HEK293 (cell line): ENCODE measurements around the gene AMER2.

ENCODE experiments used
- MEIS1 ChIP-seq: sonication (generic); formaldehyde crosslinking; IDR thresholded peaks from 2 replicates; pipeline ENCODE4 v1.8.1; 2022; ENCODE audit warnings: missing genetic modification reagents, mild to moderate bottlenecking, borderline replicate concordance
- ZFP69B ChIP-seq: fragments of 450-650 bp; formaldehyde crosslinking; IDR thresholded peaks from 2 replicates; pipeline ENCODE4 v1.5.1; 2016; ENCODE audit warnings: missing biosample characterization, missing genetic modification characterization
- ZNF146 ChIP-seq: fragments of 450-650 bp; formaldehyde crosslinking; IDR thresholded peaks from 2 replicates; pipeline ENCODE4 v1.5.1; 2016; ENCODE audit warnings: missing biosample characterization, missing genetic modification characterization
- ZNF416 ChIP-seq: fragments of 450-650 bp; formaldehyde crosslinking; IDR thresholded peaks from 2 replicates; pipeline ENCODE4 v1.5.1; 2016; ENCODE audit warnings: missing biosample characterization, missing genetic modification characterization
- TF ChIP-seq, protein P1 (sequence below): fragments of 450-650 bp; formaldehyde crosslinking; IDR thresholded peaks from 2 replicates; pipeline ENCODE4 v1.5.1; 2016; ENCODE audit warnings: missing biosample characterization, missing genetic modification characterization

- TF ChIP-seq ZNF146 (tag by site-specific recombination) (no peak), ZNF416 (tag by site-specific recombination) (no peak), MEIS1 (CRISPR knock-in tag) (no peak), ZFP69B (tag by site-specific recombination) (no peak)
- TF ChIP-seq, protein P1, sequence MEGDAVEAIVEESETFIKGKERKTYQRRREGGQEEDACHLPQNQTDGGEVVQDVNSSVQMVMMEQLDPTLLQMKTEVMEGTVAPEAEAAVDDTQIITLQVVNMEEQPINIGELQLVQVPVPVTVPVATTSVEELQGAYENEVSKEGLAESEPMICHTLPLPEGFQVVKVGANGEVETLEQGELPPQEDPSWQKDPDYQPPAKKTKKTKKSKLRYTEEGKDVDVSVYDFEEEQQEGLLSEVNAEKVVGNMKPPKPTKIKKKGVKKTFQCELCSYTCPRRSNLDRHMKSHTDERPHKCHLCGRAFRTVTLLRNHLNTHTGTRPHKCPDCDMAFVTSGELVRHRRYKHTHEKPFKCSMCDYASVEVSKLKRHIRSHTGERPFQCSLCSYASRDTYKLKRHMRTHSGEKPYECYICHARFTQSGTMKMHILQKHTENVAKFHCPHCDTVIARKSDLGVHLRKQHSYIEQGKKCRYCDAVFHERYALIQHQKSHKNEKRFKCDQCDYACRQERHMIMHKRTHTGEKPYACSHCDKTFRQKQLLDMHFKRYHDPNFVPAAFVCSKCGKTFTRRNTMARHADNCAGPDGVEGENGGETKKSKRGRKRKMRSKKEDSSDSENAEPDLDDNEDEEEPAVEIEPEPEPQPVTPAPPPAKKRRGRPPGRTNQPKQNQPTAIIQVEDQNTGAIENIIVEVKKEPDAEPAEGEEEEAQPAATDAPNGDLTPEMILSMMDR (tag by site-specific recombination), result no peak
Observed at GRCh38 chr13:25198647-25199046, 26.6 kb upstream of the AMER2 start.
